NCI-H1417 (cell line): ENCODE data around the gene MYOG.

Experiments used
- DNase-seq, 3 experiments: peaks; one replicate each; lab custom pipeline; 2025; lab: John Stamatoyannopoulos, UW

Gene MYOG

DNA sequence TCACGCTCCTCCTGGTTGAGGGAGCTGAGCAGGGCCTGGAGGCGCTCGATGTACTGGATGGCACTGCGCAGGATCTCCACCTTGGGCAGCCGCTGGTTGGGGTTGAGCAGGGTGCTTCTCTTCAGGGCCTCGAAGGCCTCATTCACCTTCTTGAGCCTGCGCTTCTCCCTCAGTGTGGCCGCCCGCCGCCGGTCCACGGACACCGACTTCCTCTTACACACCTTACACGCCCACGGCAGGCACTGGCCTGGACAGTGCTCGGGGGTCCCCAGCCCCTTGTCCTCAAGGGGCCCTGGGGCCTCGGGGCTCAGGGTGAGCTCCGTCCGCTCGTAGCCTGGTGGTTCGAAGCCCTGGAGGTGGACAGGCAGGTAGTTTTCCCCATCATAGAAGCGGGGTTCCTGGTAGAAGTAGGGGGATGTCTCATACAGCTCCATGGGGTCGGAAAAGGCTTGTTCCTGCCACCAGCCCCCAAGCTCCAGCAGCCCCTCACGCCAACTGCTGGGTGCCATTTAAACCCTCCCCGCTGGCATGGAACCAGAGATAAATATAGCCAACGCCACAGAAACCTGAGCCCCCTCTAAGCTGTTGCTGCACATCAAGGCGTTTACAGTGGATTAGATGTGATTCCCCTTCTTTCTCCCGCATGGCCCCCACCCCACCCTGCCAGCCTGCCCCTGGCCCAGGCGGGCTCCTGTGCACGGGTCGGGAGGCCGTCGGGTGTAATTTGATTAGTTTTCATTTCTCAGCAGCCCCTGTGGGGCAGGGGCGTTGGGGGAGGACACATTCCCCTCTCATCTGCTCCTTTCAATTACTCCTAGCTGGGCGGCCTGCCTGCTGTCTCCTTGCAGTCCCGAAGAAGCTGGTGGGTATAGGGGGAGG lies at the start of gene MYOG:
Gene MYOG, minus strand, starts transcription at position 485 of the 879 bp plus-strand sequence. Its CDS starts 51 bp downstream, at position 434.
- DNase-seq, result no peak

DNA sequence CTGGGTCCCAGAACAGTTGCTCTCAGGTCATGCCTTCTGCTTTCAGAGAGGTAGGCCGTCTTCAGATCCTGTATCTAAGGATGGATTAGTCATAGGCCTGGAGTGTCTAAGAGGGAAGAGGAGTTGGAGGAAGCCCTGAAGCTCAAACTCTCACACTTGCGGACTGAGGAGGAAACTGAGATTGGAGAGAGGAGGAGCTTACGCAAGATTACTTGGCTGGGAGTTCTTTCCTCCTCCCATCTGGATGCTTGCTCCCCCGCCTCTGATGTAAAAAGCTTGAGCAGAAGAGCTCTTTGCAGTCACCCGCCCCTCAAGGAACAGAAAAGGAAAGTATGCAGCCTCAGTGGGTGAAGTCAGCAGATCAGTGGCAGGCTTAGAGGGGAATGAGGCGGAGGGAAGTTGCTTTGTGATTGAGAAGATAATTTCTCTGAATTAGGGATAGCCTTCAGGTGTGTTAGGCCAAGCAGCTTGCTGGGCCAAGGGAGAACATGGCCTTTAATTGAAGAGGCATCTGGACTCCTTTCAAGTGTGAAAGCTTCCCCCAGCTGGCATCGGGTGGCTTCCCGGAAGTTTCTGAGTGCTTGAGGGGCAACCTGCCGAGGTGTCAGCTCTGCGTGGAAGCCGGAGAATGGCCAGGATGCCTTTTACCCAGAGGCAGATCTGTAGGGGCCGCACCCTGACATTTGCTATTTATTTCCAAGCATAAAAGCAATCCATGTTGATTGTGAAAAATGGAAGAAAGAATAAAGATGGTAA lies 48.3 kb upstream of the MYOG start:
- DNase-seq, result peak in 1 of 3 experiments; percentile 16

DNA sequence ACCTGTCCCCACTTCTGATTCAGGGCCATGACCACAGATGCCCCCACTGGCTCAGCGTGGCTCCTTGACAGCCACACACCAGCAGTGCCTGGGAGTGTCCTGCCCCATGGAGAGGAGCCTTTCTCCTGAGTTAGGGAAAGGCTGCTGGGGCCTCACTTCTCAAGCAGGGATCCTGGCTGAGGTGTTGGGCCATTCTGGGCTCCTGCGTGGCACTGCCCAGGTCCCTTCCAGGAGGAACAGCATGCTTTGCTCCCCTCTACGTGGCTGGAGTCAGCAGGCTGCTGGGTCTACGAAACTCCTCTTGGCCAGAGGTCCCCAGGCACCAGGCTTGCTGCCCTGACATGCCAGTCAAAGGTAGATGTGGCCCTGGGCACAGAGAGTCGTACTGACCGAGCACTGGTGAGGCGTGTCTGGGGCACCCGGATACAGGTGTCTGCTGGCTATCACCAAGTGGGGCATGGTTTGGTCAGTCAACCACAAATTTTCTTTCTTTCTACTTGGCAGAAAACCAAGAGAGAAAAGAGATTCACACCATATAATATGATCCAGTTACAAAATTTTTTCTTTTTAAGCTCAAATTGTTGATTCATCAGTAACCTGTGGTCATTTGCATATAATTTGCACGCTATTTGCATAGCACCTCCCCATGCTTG lies 45.9 kb upstream of the MYOG start:
- DNase-seq, result no peak

DNA sequence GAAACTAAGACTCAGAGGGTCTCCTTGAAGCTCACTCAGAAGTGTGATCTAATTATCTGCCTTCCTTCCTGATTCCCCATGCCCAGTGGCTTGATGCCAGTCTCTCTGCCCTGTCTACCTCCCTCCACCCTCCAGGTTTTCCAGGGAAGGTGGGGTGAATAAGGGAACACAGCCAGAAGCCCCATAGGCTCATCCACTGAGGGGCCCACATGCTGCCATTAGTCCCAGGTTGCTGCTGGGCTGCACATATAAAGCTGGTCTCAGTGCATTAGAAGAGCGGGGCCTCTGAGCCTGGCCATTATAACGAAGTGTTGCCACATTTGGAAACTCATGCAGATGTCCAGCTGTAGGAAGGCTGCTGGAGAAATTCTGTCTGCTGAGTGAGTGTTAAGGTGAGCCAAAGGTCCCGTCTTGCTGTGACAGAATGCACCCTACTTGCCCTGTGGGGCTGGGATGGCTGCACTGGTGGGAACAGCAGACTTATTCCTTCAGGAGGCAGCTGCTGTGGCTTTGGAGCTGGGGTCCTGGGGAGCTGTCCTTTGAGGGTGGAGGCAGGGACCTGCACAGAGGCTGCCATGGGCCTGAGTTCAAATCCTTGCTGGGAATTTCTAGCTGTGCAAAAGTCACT lies 44.7 kb upstream of the MYOG start:
- DNase-seq, result no peak

DNA sequence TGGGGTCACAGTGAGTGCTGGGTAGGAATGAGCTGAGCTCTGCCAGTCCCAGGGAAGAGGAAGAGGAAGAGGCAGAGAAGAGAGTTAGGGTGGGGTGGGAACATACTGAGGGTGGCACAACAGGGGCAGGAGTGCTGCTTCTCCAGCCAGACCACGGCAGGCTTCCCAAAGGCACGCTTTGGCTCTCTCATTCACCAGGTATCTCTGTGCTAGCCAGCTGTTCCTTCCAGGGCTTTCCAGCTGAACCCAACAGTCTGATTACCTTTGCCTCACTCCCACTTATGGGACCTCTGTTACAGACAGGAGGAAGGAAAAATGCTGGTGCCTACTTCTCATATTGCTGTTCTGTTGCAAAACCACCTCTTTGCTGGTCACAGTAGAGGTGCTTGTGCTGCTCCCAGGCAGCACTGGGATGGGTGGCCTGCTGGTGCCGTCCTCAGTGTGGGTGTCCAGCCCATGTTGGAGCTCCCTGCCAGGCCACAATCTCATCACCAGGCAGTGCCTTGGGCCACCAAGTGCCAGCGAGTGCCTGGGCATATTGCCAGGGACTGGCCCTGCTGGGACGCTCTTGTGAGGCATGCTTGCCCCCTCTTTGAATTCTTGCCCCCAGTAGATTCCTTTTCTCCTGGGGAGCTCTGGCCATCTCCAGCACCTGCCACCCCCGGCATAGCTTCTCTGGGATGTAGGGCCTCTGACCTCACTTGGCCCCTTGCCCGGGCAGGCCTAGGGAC lies 43.9 kb upstream of the MYOG start:
- DNase-seq, result peak in 1 of 3 experiments; percentile 6

DNA sequence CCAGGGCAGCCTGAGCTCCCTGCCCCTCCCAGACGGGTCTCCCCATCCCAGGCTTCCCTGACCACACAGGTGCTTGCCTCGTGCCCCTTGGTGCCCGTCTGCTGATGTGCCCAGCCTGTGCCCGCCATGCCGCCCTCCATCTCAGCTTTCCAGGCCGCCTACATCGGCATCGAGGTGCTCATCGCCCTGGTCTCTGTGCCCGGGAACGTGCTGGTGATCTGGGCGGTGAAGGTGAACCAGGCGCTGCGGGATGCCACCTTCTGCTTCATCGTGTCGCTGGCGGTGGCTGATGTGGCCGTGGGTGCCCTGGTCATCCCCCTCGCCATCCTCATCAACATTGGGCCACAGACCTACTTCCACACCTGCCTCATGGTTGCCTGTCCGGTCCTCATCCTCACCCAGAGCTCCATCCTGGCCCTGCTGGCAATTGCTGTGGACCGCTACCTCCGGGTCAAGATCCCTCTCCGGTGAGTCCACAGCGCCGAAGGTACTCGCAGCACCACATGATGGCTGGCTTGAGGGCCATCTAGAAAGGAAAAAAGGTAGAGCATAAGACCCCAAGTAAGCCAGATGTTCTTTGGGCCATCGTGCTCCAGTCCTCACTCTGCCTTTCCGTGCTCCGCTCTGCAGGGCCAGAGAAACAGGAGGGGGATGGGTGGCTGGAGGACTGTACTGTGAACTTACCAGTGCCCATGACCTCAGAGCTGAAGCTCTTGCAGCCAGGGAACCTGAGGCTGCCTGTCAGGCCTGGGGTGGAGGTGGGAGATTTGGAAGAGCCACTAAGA lies 43.1 kb upstream of the MYOG start:
- DNase-seq, result no peak

DNA sequence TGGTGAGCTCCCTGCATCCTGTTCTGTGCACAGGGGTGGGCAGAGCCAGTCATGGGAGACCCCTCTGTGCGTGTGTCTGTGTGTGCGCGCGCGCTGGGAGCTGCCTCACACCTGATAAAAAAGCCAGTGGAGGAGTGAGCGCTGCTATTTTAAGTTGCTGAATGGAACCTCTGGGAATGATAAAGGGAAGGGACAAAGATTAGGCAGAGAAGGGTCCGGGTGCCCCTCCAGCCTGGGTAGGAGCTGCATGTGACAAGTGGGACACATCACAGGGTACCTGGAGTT lies 42.6 kb upstream of the MYOG start:
- no peak for DNase-seq

DNA sequence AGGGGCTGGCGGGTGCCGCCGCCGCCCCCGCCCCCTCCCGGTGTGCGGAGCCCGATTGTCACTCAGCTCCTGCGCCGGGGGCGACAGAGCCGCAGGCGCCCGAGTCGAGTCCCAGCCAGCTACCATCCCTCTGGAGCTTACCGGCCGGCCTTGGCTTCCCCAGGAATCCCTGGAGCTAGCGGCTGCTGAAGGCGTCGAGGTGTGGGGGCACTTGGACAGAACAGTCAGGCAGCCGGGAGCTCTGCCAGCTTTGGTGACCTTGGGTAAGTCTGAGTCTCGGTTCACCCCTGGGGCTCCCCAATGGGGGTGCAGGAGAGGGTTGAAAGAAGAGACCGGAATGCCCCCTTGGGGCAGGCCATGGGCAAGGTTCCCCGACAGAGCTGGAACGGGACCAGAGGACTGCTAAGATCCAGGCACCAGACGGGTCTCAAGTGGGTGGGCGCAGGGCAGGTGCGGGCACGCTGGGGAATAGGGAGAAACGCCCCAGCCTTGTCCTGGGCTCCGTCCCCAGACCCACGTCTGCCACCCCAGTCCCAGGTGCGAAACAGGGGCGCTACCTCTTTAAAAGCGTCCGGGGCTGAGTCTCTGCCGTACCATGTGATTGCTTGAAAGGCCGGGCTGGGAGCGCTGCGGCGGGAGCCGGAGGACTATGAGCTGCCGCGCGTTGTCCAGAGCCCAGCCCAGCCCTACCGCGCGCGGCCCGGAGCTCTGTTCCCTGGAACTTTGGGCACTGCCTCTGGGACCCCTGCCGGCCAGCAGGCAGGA lies 42.0 kb upstream of the MYOG start, which contains the start of gene ADORA1:
Gene ADORA1, plus strand, starts transcription at position 61 of the 765 bp plus-strand sequence. CDS start 1,116 bp downstream, outside the sequence.
- DNase-seq, result peak; percentile 55 to 66 (median 60)

DNA sequence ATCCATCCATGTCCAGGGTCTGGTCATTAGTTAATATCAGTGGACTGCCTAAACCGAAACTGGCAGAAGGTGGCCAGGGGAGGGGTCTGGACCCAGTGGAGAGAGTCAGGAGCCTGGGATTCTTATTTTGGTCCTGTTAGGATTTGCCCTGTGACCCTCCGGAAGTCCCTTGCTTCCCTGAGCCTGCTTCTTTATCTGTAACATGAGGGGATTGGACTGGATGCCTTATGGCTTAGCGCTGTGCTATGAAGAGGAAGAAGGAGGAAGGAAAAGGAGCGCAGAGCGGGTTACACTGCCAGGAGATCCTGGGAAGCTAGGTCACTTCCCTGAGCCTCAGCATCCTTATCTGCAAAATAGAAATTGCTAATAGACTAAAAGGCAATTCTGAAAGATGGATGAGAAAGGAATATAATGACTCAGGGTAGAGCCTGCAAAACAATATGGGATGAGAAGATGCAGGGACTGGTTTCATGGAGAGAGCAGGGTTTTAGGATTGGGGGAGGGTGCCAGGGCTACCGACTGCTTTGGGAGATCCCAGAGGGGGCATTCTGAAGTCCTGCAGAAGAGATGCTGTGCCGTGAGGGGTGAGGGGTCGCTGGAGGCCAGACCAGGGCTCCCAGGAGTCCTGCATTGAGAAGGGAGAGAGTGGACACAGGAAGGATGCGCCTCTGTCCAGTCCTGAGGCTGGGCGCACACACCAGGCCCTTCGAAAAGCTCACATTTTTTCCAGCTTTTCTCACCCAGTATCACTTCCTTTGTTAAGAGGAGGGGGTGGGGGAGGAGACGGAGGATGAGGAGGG lies 41.3 kb upstream of the MYOG start:
- DNase-seq, result no peak

DNA sequence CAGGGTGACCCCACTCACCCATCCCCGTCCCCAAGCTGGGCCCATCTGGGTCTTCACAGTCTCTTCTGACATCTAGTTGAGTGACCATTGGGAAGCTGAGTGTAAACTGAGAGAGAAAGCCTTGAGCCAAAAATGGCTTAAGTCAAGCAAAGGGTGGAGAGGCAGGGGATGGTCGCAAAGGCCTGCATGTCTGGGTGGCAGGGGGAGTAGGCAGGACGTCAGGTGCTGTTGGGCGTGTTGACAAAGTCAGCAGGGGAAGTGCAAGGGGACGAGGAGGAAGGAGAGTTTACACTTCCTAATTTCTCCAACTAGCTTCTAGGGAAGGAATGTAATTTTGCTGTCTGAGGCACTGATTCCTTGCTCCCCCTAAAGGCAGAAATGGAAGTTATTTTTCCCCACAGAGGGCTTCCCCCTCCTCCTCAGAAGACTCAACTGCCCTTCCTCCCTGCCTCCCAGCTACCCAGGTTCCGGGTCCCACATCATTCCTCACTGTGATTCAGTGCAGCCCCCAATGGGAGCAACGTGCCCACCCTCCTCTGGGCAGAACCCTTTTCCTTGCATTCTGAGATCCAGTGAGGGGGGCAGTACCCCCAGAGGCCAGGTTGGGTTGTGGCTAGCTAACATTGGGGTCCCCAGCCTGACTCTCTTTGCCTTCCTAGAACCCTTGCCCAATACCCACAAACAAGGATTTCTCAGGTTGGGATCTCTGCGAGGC lies 40.5 kb upstream of the MYOG start:
- DNase-seq, result peak in 1 of 3 experiments; percentile 8

DNA sequence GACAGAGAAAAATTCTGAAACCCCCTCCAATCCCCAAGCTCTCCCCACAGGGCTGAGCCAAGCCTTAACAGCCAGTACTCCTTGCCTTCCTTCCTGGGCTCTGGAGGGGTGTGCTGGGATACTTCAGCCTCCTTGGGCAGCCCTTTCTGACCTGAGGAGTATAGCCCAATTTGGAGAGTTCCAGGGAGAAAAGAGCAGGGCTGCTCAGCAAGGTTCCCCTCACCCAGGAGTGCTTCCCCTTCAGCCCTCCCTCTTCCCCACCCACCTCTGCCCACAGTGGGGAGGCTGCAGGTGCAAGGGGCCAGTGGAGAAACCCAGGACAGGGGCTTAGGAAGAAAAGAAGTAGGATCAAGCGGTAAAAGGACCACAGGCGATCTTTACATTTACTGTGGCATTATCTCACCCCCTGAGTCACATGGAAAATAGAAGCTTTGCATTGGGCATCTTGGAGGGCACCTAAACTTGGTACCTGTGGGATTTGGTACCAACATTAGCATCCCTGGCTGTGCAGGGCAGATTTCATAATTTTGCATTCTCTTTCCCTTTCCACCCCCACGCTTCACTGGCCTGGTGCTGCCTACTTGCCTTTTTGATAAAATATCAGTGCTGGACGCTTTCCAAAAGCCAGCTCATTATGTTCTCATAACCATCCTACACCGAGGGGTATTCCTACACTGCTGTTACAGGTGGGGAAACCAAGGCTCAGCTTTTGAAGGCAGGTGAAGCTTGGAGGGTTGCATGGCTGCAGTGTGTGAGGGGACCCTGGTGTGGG lies 38.9 kb upstream of the MYOG start:
- peak in 1 of 3 experiments; percentile 18 for DNase-seq

DNA sequence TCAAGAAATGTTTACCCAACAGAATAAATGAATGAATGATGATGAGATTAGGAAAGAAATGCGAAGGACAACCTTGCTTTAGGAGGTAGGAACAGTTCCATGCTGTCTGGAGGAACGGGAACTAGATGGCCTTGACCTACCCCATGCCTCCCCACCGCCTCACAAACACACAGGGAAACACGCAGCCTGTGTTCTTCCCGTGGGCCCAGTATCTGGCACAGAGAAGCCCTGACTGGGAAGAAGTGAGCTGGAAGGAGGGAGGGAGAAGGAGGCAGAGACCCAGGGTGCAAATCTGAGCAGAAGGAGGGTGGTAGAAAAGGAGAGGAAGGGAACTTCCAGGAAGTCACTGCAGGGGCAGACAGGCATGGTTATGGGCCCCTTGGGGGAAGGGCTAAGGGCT lies 38.2 kb upstream of the MYOG start:
- no peak for DNase-seq

DNA sequence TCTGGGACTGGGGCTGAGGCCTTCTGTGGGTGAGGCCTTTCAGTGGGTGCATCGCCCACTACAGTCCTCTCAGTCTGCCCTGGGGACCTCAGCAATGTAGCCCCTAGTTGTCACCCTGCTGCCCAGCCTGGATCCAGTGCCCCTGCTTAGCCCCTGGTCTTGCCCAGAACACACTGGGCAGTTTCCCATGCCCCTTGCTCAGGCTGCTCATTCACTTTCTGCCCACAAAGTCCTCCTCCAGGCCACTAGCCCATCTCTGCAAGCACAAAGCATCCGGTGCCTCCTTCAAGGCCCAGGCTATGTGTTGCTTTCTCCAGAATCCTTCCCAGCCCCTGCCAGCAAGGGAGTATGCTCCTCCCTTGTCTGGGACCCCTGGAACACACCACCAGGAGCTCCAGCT lies 36.3 kb upstream of the MYOG start:
- DNase-seq, result no peak

DNA sequence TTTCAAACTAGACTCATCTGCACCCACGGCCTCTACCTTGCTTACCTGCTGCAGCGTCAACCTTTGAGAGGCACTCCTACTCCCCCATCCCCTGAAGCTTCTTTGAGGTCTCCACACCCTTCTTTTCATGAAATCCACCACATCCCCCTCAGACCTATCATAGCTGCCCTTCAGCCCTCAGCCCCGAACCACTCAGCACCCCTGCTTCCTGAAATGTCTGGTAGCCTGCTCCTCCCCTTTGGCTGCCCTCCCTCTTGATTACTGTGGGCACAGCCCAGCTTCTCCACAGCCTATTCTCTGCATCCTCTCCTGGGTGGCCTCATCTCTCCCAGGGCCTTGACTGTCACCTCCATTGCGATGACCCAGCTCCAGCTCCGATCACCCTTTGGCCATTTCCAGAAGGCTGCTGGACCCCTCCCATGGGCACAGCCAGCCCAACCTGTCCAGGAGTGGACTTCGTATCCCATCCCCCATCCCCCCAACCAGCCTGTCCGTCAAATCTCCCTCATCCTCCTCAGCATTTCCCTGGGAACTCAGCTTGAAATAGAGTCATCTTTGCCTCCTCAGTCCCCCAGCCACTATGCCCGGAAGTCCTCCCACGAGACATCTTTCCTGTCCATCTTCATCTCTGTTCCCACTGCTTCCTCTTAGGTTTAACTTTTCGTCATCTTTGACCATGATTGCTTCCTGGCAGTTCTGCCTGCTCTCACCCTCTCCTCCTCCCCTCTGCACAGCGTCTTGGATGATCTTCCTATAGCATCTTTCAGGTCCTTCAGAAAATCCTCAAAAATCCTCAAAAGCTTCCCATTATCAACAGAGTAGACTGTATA lies 35.6 kb upstream of the MYOG start:
- DNase-seq, result no peak

DNA sequence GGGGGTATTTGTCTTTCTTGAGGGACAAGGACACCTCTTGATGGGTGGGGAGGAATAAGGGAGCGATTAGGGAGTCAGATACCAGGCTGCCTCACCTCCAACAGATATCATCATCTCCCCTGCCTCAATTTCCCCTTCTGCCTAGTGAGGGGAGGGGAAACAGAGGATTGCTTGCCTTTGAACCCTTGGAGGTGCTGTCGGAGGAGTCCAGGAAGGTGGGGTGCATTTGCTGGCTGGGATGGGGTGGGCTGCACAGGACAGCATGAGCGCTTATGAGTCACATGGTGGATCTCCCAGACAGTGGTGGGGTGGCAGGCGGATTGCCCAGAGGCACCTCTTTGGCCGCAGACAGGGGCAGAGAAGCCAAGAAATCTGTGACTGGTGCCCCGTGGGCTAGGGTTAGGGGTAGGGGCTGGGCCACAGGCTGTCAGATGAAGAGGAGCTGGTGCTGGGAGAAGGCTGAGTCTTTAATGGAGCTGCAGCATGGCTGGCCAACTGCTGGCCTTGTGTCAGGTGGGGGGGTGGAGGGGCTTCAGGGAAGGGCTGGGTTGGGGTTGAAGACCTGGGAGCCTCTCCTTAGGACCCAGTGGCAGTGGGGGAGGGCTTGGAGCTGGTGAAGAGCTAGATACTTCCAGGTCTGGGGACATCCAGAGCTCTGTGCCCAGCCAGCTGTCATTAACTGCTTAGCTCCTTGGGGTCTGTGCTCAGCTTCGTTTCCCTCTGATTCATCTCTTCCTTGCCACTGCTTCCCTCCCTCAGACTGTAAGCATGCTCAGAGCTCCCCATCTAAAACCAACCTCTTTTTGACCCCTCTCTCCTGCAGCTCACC lies 34.7 kb upstream of the MYOG start:
- DNase-seq, result no peak
